ENCODE results near the gene H2BK1. TPM values are rescaled to one million over a fixed set of nuclear protein-coding genes. Genes with fewer than 3 reads are reported as not detected.
A peak's percentile ranks its signal among the peaks of the same experiment; 100 is the strongest.

The H2BK1 gene
- total and polyA plus RNA-seq, 9 donors: not detected

DNA sequence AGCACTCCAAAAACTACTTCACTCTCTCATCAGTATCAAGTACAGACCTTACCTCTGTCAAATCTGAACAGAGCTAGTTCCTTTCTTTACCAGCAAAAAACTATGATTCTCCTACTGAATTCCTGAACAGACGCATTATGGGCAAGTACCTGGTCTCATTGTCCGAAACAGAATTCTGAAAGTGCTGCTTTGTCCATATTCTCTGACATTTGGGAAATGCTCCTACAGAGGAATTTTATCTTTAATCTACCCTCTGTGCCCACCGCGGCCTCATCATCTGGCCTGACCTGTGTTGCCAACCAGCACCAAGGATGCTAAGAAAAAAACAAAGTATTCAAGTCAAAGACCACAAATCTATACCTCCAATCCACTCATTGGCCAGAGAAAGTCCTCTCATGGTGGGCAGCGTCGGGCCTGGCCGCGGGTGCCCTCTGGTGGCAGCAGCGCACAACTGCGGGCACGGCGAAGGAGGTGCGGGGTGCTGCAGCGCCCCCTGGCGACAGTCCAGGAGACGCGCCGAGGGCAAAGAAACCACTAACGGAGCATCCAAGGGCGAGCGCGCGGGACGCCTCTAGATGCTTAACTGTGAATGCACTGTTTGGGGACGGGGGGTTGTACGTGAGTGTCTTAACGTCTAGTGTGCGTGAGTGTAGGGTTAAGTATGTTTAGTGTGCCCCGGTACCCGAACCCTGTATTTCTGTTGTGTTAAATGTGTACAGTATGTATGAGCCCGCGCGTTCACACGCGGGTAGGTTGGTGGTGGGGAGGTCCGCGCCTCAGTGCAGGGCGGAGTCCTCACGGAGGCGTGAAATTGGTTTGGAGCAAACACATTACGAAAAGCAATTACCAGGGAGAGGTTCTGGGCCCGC, 37.8 kb downstream of the H2BK1 start:
- Histone ChIP-seq H3K9me3 (replicated peaks; ENCODE audit: control insufficient read depth, low read depth, low read length) (peaks cover 2% of the 10 kb centered on the region), H3K27me3 (ENCODE audit: control insufficient read depth, insufficient read depth, low read length) (peaks cover 52% of the 10 kb centered on the region), H3K4me1 (ENCODE audit: control insufficient read depth, insufficient read depth, low read length) (peaks cover 8% of the 10 kb centered on the region), H3K27ac (ENCODE audit: low read length) (no peak overlapping the region), H3K36me3 (ENCODE audit: control insufficient read depth, insufficient read depth, low read length) (no peaks in the 10 kb centered on the region), H3K4me3 (ENCODE audit: low read length) (no peak overlapping the region)
- peak; percentile 74 for DNase-seq
- 22% methylated on average over 39 of the region's 42 CpGs for WGBS (ENCODE audit: insufficient coverage)

DNA sequence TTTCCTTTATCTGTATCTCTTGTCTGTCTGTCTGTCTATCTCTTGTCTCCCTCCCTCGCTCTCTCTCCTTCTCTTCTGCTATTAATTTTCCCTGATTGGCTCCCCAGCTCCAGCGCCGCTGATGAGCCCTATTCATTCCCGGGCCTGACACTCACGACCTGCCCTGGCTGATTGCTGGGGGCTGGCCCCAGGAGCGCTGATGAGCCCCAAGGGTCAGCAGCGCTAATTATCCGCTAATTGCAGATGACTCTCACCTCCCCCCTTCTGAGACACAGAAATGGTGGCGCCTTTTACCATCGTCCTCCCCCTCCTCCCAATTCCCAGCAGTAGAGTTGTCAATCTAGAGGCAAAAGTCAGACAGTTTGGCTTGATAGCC, 41.5 kb downstream of the H2BK1 start:
- DNase-seq: no peak
- Histone ChIP-seq H3K27me3 (ENCODE audit: control insufficient read depth, insufficient read depth, low read length) (peaks cover 59% of the 10 kb centered on the region), H3K9me3 (replicated peaks; ENCODE audit: control insufficient read depth, low read depth, low read length) (peaks cover 2% of the 10 kb centered on the region), H3K36me3 (ENCODE audit: control insufficient read depth, insufficient read depth, low read length) (no peaks in the 10 kb centered on the region), H3K4me1 (ENCODE audit: control insufficient read depth, insufficient read depth, low read length) (peaks cover 13% of the 10 kb centered on the region), H3K27ac (ENCODE audit: low read length) (no peak overlapping the region), H3K4me3 (ENCODE audit: low read length) (no peak overlapping the region)
- 13% methylated on average over 8 of the region's 10 CpGs for WGBS (ENCODE audit: insufficient coverage)

DNA sequence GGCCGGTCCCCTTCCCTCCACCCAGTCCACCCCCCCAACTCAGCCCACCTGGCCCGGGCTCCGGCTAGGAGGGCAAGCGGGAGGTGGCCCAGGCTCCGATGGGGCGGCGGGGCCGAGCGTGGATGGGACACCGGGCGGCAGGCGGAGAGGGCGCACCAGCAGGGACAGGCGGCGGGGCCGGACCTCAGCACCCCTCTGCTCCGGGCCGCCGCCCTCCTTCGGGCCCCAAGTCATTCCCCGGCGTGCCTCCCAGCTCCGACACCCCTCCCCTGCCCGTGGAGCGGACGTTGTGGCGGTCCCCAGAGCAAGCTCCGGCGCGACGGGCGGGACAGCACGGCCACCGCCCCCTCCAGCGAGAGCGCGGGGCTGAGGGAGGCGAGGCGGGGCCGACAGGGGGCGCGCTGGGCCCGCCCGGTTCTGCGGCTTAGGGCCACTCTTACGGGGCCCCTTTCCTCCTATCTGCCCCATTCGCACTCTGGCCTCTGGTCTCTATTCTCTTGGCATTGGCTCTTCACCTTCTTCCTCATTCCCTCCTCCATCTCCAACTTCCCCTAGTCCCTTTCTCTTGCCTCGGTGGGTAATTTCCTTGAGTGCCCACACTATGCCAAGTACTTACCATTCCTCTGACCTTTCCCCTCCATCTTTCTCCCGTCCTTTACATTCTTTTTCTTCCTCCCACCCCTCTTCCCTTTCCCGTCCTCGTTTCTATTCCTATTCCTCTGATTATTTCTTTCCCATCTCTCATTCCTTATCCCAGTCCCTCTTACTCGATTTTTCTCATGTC, 42.1 kb downstream of the H2BK1 start:
- H3K4me3 ChIP-seq (ENCODE audit: low read length): peak overlapping the region; percentile 32
- DNase-seq: no peak
- H3K27ac ChIP-seq (ENCODE audit: low read length): no peak overlapping the region
- peaks cover 54% of the 10 kb centered on the region for H3K27me3 ChIP-seq (ENCODE audit: control insufficient read depth, insufficient read depth, low read length)
- 1% methylated on average over 52 of the region's 52 CpGs for WGBS (ENCODE audit: insufficient coverage)
- no peaks in the 10 kb centered on the region for H3K36me3 ChIP-seq (ENCODE audit: control insufficient read depth, insufficient read depth, low read length)
- peaks cover under 1% of the 10 kb centered on the region for H3K9me3 ChIP-seq (replicated peaks; ENCODE audit: control insufficient read depth, low read depth, low read length)
- H3K4me1 ChIP-seq (ENCODE audit: control insufficient read depth, insufficient read depth, low read length): peaks cover 13% of the 10 kb centered on the region

DNA sequence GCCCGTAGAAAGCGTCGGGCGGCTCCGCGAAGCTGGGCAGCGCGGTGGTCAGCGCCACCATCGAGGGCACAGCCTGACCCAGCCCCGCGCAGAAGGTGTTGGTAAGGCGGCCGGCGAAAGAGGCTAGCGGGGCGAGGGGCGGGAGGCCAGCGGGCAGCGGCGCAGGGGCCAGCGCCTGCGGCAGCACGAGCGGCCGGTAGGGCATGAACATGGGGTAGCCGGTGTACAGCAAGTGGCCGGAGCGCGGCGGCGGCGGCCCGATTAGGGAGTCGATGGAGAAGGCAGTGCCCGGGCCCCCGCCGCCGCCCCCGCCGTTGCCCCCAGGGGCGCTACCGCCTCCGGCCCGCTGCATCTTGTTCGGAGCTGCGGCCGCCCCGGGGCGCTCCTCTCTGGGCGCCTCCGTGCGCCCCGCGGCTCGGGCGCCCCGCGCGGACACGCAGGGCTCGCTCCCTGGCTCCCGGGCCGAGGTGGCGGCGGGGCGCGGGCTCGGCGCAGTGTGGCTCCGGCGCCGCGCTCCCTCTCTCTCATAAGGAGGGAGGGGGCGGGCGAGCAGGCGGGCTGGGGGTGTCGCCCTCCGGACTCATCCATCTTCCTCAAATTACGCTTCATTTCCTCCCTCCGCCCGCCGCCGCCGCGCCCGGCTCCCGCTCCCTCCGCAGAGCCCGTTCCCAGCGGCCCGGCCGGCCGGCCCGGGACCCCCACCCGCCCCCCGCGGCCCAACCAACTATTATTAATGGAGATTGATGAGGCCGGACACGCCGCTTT, 42.9 kb downstream of the H2BK1 start, which contains the start of gene GBX1:
TSS of gene GBX1 (minus strand) at position 498 of the 765 bp plus-strand sequence. CDS start at position 352, 146 bp downstream.
- Histone ChIP-seq H3K27ac (ENCODE audit: low read length) (no peak within 1 kb of the TSS), H3K27me3 (ENCODE audit: control insufficient read depth, insufficient read depth, low read length) (peaks cover 52% of the 10 kb centered on the region), H3K9me3 (replicated peaks; ENCODE audit: control insufficient read depth, low read depth, low read length) (no peaks in the 10 kb centered on the region), H3K36me3 (ENCODE audit: control insufficient read depth, insufficient read depth, low read length) (no peaks in the 10 kb centered on the region), H3K4me3 (ENCODE audit: low read length) (peak within 1 kb of the TSS; percentile 32), H3K4me1 (ENCODE audit: control insufficient read depth, insufficient read depth, low read length) (peaks cover 13% of the 10 kb centered on the region)
- under 1% methylated on average over 66 of the region's 101 CpGs for WGBS (ENCODE audit: insufficient coverage)
- peak; percentile 49 for DNase-seq

DNA sequence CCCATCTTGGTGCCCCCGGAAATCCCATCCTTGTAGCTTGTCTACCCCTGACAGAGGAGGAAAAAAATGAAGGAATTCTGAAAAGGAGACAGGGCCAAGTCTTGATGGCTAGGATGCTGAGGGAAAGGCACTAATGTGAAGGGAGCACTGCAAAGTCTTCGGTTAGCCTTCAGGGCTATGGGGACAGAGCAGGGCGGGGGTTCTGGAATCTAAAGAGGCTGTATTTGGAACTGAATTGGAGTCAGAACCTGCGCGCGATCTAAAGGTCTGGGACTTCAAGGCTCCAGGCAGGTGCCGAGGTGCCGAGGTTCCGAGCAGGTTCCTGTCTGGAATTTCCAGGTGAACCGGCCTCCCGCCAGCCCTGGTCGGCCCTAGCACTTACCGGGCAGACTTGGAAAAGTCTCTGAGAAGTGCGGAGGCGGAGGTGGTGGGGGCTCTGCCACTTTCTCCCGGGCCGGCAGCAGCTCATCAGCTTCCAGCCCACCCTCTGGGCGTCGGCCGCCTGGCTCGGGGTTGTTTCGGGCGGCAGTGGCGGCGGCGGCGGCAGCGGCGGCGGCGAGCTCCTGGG, 43.6 kb downstream of the H2BK1 start:
- no peak for DNase-seq
- H3K4me3 ChIP-seq (ENCODE audit: low read length): peak overlapping the region; percentile 19
- H3K36me3 ChIP-seq (ENCODE audit: control insufficient read depth, insufficient read depth, low read length): no peaks in the 10 kb centered on the region
- H3K27ac ChIP-seq (ENCODE audit: low read length): no peak overlapping the region
- peaks cover 13% of the 10 kb centered on the region for H3K4me1 ChIP-seq (ENCODE audit: control insufficient read depth, insufficient read depth, low read length)
- H3K9me3 ChIP-seq (replicated peaks; ENCODE audit: control insufficient read depth, low read depth, low read length): no peaks in the 10 kb centered on the region
- WGBS (ENCODE audit: insufficient coverage): 10% methylated on average over 28 of the region's 31 CpGs
- peaks cover 50% of the 10 kb centered on the region for H3K27me3 ChIP-seq (ENCODE audit: control insufficient read depth, insufficient read depth, low read length)

GRCh38 chr7:151161757-151162156, 48.5 kb downstream of the H2BK1 start:
- Histone ChIP-seq H3K27me3 (ENCODE audit: control insufficient read depth, insufficient read depth, low read length) (peaks cover 24% of the 10 kb centered on the region), H3K9me3 (replicated peaks; ENCODE audit: control insufficient read depth, low read depth, low read length) (no peaks in the 10 kb centered on the region), H3K27ac (ENCODE audit: low read length) (no peak overlapping the region), H3K36me3 (ENCODE audit: control insufficient read depth, insufficient read depth, low read length) (no peaks in the 10 kb centered on the region), H3K4me1 (ENCODE audit: control insufficient read depth, insufficient read depth, low read length) (peaks cover 3% of the 10 kb centered on the region), H3K4me3 (ENCODE audit: low read length) (no peak overlapping the region)
- no peak for DNase-seq
- no CpG with 5 or more reads among the region's 1 CpG for WGBS (ENCODE audit: insufficient coverage)

Other genes with a start within 250 kb of the H2BK1 start
- gene KCNH2, start 232.2 kb downstream of the H2BK1 start, total RNA-seq: 9.7 TPM
- 10 to 100 TPM; 14.4 to 26.9 (median 20.2) TPM for gene KCNH2, start 232.2 kb downstream of the H2BK1 start, polyA plus RNA-seq (ENCODE audit: insufficient read depth in 1 of 8, insufficient read length in 8 of 8, low replicate concordance in 1 of 8)
- 4.9 TPM for gene NOS3, start 219.5 kb downstream of the H2BK1 start, total RNA-seq
- 1 to 10 TPM; 5.0 to 8.9 (median 7.0) TPM for gene NOS3, start 219.5 kb downstream of the H2BK1 start, polyA plus RNA-seq (ENCODE audit: insufficient read depth in 1 of 8, insufficient read length in 8 of 8, low replicate concordance in 1 of 8)
- gene ATG9B, start 186.0 kb downstream of the H2BK1 start, total RNA-seq: 0.22 TPM
- 1 to 10 TPM in 6 of 8 donors, under 1 TPM in 2; 0.92 to 3.0 (median 1.4) TPM for gene ATG9B, start 186.0 kb downstream of the H2BK1 start, polyA plus RNA-seq (ENCODE audit: insufficient read depth in 1 of 8, insufficient read length in 8 of 8, low replicate concordance in 1 of 8)
- gene ABCB8, start 182.0 kb downstream of the H2BK1 start, total RNA-seq: 13.4 TPM
- gene ABCB8, start 182.0 kb downstream of the H2BK1 start, polyA plus RNA-seq (ENCODE audit: insufficient read depth in 1 of 8, insufficient read length in 8 of 8, low replicate concordance in 1 of 8): 10 to 100 TPM; 12.8 to 26.5 (median 19.2) TPM
- gene ASIC3, start 162.0 kb downstream of the H2BK1 start, total RNA-seq: 1.3 TPM
- gene ASIC3, start 162.0 kb downstream of the H2BK1 start, polyA plus RNA-seq (ENCODE audit: insufficient read depth in 1 of 8, insufficient read length in 8 of 8, low replicate concordance in 1 of 8): 1 to 10 TPM; 2.0 to 9.2 (median 4.6) TPM
- 10.2 TPM for gene CDK5, start 152.6 kb downstream of the H2BK1 start, total RNA-seq
- 10 to 100 TPM in 5 of 8 donors, 1 to 10 TPM in 3; 8.2 to 12.2 (median 10.2) TPM for gene CDK5, start 152.6 kb downstream of the H2BK1 start, polyA plus RNA-seq (ENCODE audit: insufficient read depth in 1 of 8, insufficient read length in 8 of 8, low replicate concordance in 1 of 8)
- 41.0 TPM for gene SLC4A2, start 150.9 kb downstream of the H2BK1 start, total RNA-seq
- 10 to 100 TPM; 58.3 to 78.1 (median 65.7) TPM for gene SLC4A2, start 150.9 kb downstream of the H2BK1 start, polyA plus RNA-seq (ENCODE audit: insufficient read depth in 1 of 8, insufficient read length in 8 of 8, low replicate concordance in 1 of 8)
- gene FASTK, start 129.7 kb downstream of the H2BK1 start, total RNA-seq: 65.2 TPM
- gene FASTK, start 129.7 kb downstream of the H2BK1 start, polyA plus RNA-seq (ENCODE audit: insufficient read depth in 1 of 8, insufficient read length in 8 of 8, low replicate concordance in 1 of 8): 10 to 100 TPM; 74.3 to 90.1 (median 84.2) TPM
- 19.0 TPM for gene TMUB1, start 127.0 kb downstream of the H2BK1 start, total RNA-seq
- 10 to 100 TPM; 29.8 to 51.2 (median 35.9) TPM for gene TMUB1, start 127.0 kb downstream of the H2BK1 start, polyA plus RNA-seq (ENCODE audit: insufficient read depth in 1 of 8, insufficient read length in 8 of 8, low replicate concordance in 1 of 8)
- gene AGAP3, start 124.0 kb downstream of the H2BK1 start, total RNA-seq: 37.0 TPM
- 10 to 100 TPM; 64.5 to 95.4 (median 76.3) TPM for gene AGAP3, start 124.0 kb downstream of the H2BK1 start, polyA plus RNA-seq (ENCODE audit: insufficient read depth in 1 of 8, insufficient read length in 8 of 8, low replicate concordance in 1 of 8)
- 0.44 TPM for gene GBX1, start 42.8 kb downstream of the H2BK1 start, total RNA-seq
- 1 to 10 TPM in 5 of 8 donors, under 1 TPM in 3; 0.59 to 2.5 (median 1.5) TPM for gene GBX1, start 42.8 kb downstream of the H2BK1 start, polyA plus RNA-seq (ENCODE audit: insufficient read depth in 1 of 8, insufficient read length in 8 of 8, low replicate concordance in 1 of 8)
- 3.1 TPM for gene ASB10, start 23.2 kb downstream of the H2BK1 start, total RNA-seq
- gene ASB10, start 23.2 kb downstream of the H2BK1 start, polyA plus RNA-seq (ENCODE audit: insufficient read depth in 1 of 8, insufficient read length in 8 of 8, low replicate concordance in 1 of 8): 1 to 10 TPM; 1.3 to 5.7 (median 3.0) TPM
- 18.5 TPM for gene ABCF2, start 16.7 kb upstream of the H2BK1 start, total RNA-seq
- 10 to 100 TPM; 17.3 to 21.1 (median 18.5) TPM for gene ABCF2, start 16.7 kb upstream of the H2BK1 start, polyA plus RNA-seq (ENCODE audit: insufficient read depth in 1 of 8, insufficient read length in 8 of 8, low replicate concordance in 1 of 8)
- 21.9 TPM for gene CHPF2, start 22.0 kb upstream of the H2BK1 start, total RNA-seq
- gene CHPF2, start 22.0 kb upstream of the H2BK1 start, polyA plus RNA-seq (ENCODE audit: insufficient read depth in 1 of 8, insufficient read length in 8 of 8, low replicate concordance in 1 of 8): 10 to 100 TPM; 20.1 to 32.6 (median 23.4) TPM
- 106 TPM for gene SMARCD3, start 38.2 kb upstream of the H2BK1 start, total RNA-seq
- 100 to 1,000 TPM; 109 to 180 (median 151) TPM for gene SMARCD3, start 38.2 kb upstream of the H2BK1 start, polyA plus RNA-seq (ENCODE audit: insufficient read depth in 1 of 8, insufficient read length in 8 of 8, low replicate concordance in 1 of 8)
- gene NUB1, start 131.3 kb upstream of the H2BK1 start, total RNA-seq: 25.6 TPM
- 10 to 100 TPM; 29.2 to 40.6 (median 33.2) TPM for gene NUB1, start 131.3 kb upstream of the H2BK1 start, polyA plus RNA-seq (ENCODE audit: insufficient read depth in 1 of 8, insufficient read length in 8 of 8, low replicate concordance in 1 of 8)
- 3.4 TPM for gene WDR86, start 199.6 kb upstream of the H2BK1 start, total RNA-seq
- 10 to 100 TPM in 1 of 8 donors, 1 to 10 TPM in 7; 2.8 to 11.0 (median 5.8) TPM for gene WDR86, start 199.6 kb upstream of the H2BK1 start, polyA plus RNA-seq (ENCODE audit: insufficient read depth in 1 of 8, insufficient read length in 8 of 8, low replicate concordance in 1 of 8)
- 0.09 TPM for gene CRYGN, start 229.7 kb upstream of the H2BK1 start, total RNA-seq
- gene CRYGN, start 229.7 kb upstream of the H2BK1 start, polyA plus RNA-seq (ENCODE audit: insufficient read depth in 1 of 8, insufficient read length in 8 of 8, low replicate concordance in 1 of 8): under 1 TPM in 5 of 8 donors, not detected in 3; 0.05 to 0.41 (median 0.15) TPM